HG03575 (cell line): Measurements from ENCODE around the gene ARL4A.

Source experiments
- ATAC-seq: cut with Tn5 transposase; IDR thresholded peaks from one replicate; pipeline ENCODE4 v1.9.1; 2021; ENCODE audit not compliant: unreplicated experiment, insufficient number of reproducible peaks, low FRiP score; ENCODE audit errors: extremely low read depth

Gene ARL4A

GRCh38 chr7:12692035-12692434 is 4.6 kb downstream of the ARL4A start:
- no peak for ATAC-seq

- no peak for ATAC-seq
Observed at GRCh38 chr7:12692479-12693259, 5.2 kb downstream of the ARL4A start.

GRCh38 chr7:12694817-12695216 is 7.4 kb downstream of the ARL4A start:
- ATAC-seq = no peak

- no peak for ATAC-seq
Observed at GRCh38 chr7:12695965-12696364, 8.5 kb downstream of the ARL4A start.

GRCh38 chr7:12699299-12699698 is 11.9 kb downstream of the ARL4A start:
- ATAC-seq = no peak

GRCh38 chr7:12701433-12701832 is 14.0 kb downstream of the ARL4A start:
- no peak for ATAC-seq

- ATAC-seq = no peak
Observed at GRCh38 chr7:12703881-12704280, 16.4 kb downstream of the ARL4A start.

GRCh38 chr7:12705878-12706277 is 18.4 kb downstream of the ARL4A start:
- no peak for ATAC-seq

- ATAC-seq = no peak
Observed at GRCh38 chr7:12706900-12707536, 19.6 kb downstream of the ARL4A start.

GRCh38 chr7:12708314-12708713 is 20.9 kb downstream of the ARL4A start:
- ATAC-seq = no peak

GRCh38 chr7:12709726-12710502 is 22.5 kb downstream of the ARL4A start:
- no peak for ATAC-seq

- ATAC-seq = no peak
Observed at GRCh38 chr7:12711124-12711523, 23.7 kb downstream of the ARL4A start.

GRCh38 chr7:12712236-12712635 is 24.8 kb downstream of the ARL4A start:
- no peak for ATAC-seq

- ATAC-seq = no peak
Observed at GRCh38 chr7:12713625-12714378, 26.4 kb downstream of the ARL4A start.

GRCh38 chr7:12714379-12714737 is 26.9 kb downstream of the ARL4A start:
- ATAC-seq = no peak

GRCh38 chr7:12715372-12716133 is 28.1 kb downstream of the ARL4A start:
- ATAC-seq = no peak

GRCh38 chr7:12716134-12716681 is 28.8 kb downstream of the ARL4A start:
- no peak for ATAC-seq

- ATAC-seq = no peak
Observed at GRCh38 chr7:12716722-12717121, 29.3 kb downstream of the ARL4A start.
